HG03280 (cell line): Measurements from ENCODE around the gene CCL18.
"Not testable (repeated sequence)": the region's sequence is repeated elsewhere in the genome, so short reads cannot be mapped to it uniquely, and the experiment has no call there.

ENCODE experiments used
- ATAC-seq: cut with Tn5 transposase; IDR thresholded peaks from one replicate; pipeline ENCODE4 v1.9.1; 2021; ENCODE audit warnings: mild to moderate bottlenecking, moderate library complexity; ENCODE audit not compliant: unreplicated experiment

Gene CCL18

GRCh38 chr17:36063786-36064541 is at the start of gene CCL18:
Gene CCL18, plus strand, starts transcription at chr17:36064272. Its CDS starts 71 bp downstream, at chr17:36064343.
- ATAC-seq, result no peak

GRCh38 chr17:36014946-36015345 is 49.1 kb upstream of the CCL18 start:
- ATAC-seq, result no peak

GRCh38 chr17:36015895-36016294 is 48.2 kb upstream of the CCL18 start:
- not testable (repeated sequence) for ATAC-seq

- no peak for ATAC-seq
Measured at GRCh38 chr17:36016555-36016954, 47.5 kb upstream of the CCL18 start.

GRCh38 chr17:36017799-36018198 is 46.3 kb upstream of the CCL18 start, which contains the start of gene CCL23:
Gene CCL23, minus strand, starts transcription at chr17:36017972. Its CDS starts 75 bp downstream, at chr17:36017897.
- ATAC-seq, result no peak

- ATAC-seq, result no peak
Measured at GRCh38 chr17:36019423-36019822, 44.6 kb upstream of the CCL18 start.

GRCh38 chr17:36024106-36024869 is 39.8 kb upstream of the CCL18 start:
- no peak for ATAC-seq

- no peak for ATAC-seq
Measured at GRCh38 chr17:36027761-36028160, 36.3 kb upstream of the CCL18 start.

GRCh38 chr17:36030956-36031355 is 33.1 kb upstream of the CCL18 start:
- no peak for ATAC-seq

- no peak for ATAC-seq
Measured at GRCh38 chr17:36034127-36034526, 29.9 kb upstream of the CCL18 start.

GRCh38 chr17:36036235-36036634 is 27.8 kb upstream of the CCL18 start:
- no peak for ATAC-seq

GRCh38 chr17:36048066-36048465 is 16.0 kb upstream of the CCL18 start:
- ATAC-seq, result no peak

- ATAC-seq, result no peak
Measured at GRCh38 chr17:36049643-36050042, 14.4 kb upstream of the CCL18 start.

GRCh38 chr17:36055171-36055570 is 8.9 kb upstream of the CCL18 start:
- no peak for ATAC-seq

- ATAC-seq, result no peak
Measured at GRCh38 chr17:36055921-36056520, 8.1 kb upstream of the CCL18 start.

GRCh38 chr17:36057911-36058310 is 6.2 kb upstream of the CCL18 start:
- ATAC-seq, result no peak

- ATAC-seq, result no peak
Measured at GRCh38 chr17:36059406-36059805, 4.7 kb upstream of the CCL18 start.

GRCh38 chr17:36060816-36061215 is 3.3 kb upstream of the CCL18 start:
- no peak for ATAC-seq

- ATAC-seq, result no peak
Measured at GRCh38 chr17:36066365-36066985, 2.4 kb downstream of the CCL18 start.

GRCh38 chr17:36068524-36068923 is 4.5 kb downstream of the CCL18 start:
- ATAC-seq, result no peak

GRCh38 chr17:36069136-36069535 is 5.1 kb downstream of the CCL18 start:
- no peak for ATAC-seq
